IMR-90 (cell line): ENCODE data around the gene RXRG. TPM values are rescaled to one million over a fixed set of nuclear protein-coding genes. Genes with fewer than 3 reads are reported as not detected.

ENCODE experiments used
- ATAC-seq: fragments of 200-7000 bp; cut with Tn5 transposase; 2 replicates; pipeline ENCODE4 v1.9.1; 2020; ENCODE audit warnings: low read depth, mild to moderate bottlenecking, moderate library complexity
- BruUV-seq: library from RNA; stranded (reverse); fragments of 400-500 nt; replicated peaks from 2 replicates; lab custom pipeline; 2021; lab: Mats Ljungman, UMichigan
- CTCF ChIA-PET: fragments of 300-600 bp; formaldehyde crosslinking; extraction: SDS; loops from one replicate; lab custom pipeline; 2021; ENCODE audit warnings: antibody characterized with exemption; lab: Yijun Ruan, JAX
- POLR2A ChIA-PET: fragments of 300-600 bp; sonication (Branson Sonifier 250); formaldehyde crosslinking; loops from one replicate; lab custom pipeline; 2022; ENCODE audit warnings: antibody characterized with exemption; ENCODE audit not compliant: unreplicated experiment; lab: Charles Lee
- DNase-seq: peaks from one replicate; pipeline ENCODE4 v3.0.0; 2013
- H2AFZ ChIP-seq: replicated peaks from 2 replicates; pipeline ENCODE3; 2013; ENCODE audit warnings: low read length, mild to moderate bottlenecking; ENCODE audit not compliant: poor library complexity
- H2AK5ac ChIP-seq: 2 replicates; pipeline ENCODE4 v1.6.1; 2013; ENCODE audit warnings: low read depth, low read length, inconsistent platforms
- H2AK9ac ChIP-seq: replicated peaks from 2 replicates; pipeline ENCODE3; 2013; ENCODE audit warnings: mild to moderate bottlenecking, low read depth, low read length, moderate library complexity; ENCODE audit not compliant: poor library complexity
- H2BK120ac ChIP-seq: 2 replicates; pipeline ENCODE4 v1.6.1; 2013; ENCODE audit warnings: low read depth, low read length, inconsistent platforms
- H2BK15ac ChIP-seq: 3 replicates; pipeline ENCODE4 v1.6.1; 2013; ENCODE audit warnings: low read depth, low read length, inconsistent platforms
- H2BK20ac ChIP-seq: 2 replicates; pipeline ENCODE4 v1.6.1; 2013; ENCODE audit warnings: low read depth, mild to moderate bottlenecking, inconsistent platforms, low read length, moderate library complexity
- H2BK5ac ChIP-seq: 2 replicates; pipeline ENCODE4 v1.6.1; 2013; ENCODE audit warnings: mild to moderate bottlenecking, low read depth, low read length, inconsistent platforms; ENCODE audit not compliant: poor library complexity, severe bottlenecking
- H3K14ac ChIP-seq: replicated peaks from 2 replicates; pipeline ENCODE4 v1.6.1; 2013; ENCODE audit warnings: low read depth, low read length, inconsistent platforms
- H3K18ac ChIP-seq: 2 replicates; pipeline ENCODE4 v1.6.1; 2013; ENCODE audit warnings: low read depth, low read length, control low read depth
- H3K23ac ChIP-seq: 2 replicates; pipeline ENCODE4 v1.6.1; 2013; ENCODE audit warnings: low read depth, low read length, inconsistent platforms
- H3K27ac ChIP-seq: 2 replicates; pipeline ENCODE4 v1.5.1; 2013; ENCODE audit warnings: mild to moderate bottlenecking, control low read depth, low read length; ENCODE audit not compliant: insufficient read depth
- H3K27me3 ChIP-seq: 2 replicates; pipeline ENCODE4 v1.6.1; 2013; ENCODE audit warnings: low read length; ENCODE audit not compliant: control insufficient read depth, insufficient read depth
- H3K36me3 ChIP-seq: 2 replicates; pipeline ENCODE4 v1.6.1; 2013; ENCODE audit warnings: low read length, mixed read lengths; ENCODE audit not compliant: control insufficient read depth, insufficient read depth
- H3K4ac ChIP-seq: 2 replicates; pipeline ENCODE4 v1.6.1; 2013; ENCODE audit warnings: low read depth, low read length, inconsistent platforms
- H3K4me1 ChIP-seq: 2 replicates; pipeline ENCODE4 v1.6.1; 2013; ENCODE audit warnings: low read length, mixed read lengths; ENCODE audit not compliant: control insufficient read depth, insufficient read depth
- H3K4me2 ChIP-seq: 2 replicates; pipeline ENCODE4 v1.6.1; 2013; ENCODE audit warnings: low read depth, mild to moderate bottlenecking, control low read depth, low read length, moderate library complexity
- H3K4me3 ChIP-seq: 2 replicates; pipeline ENCODE4 v1.5.1; 2013; ENCODE audit warnings: low read depth, mild to moderate bottlenecking, control low read depth, low read length, moderate library complexity; ENCODE audit not compliant: insufficient read depth
- H3K56ac ChIP-seq: 2 replicates; pipeline ENCODE4 v1.6.1; 2013; ENCODE audit warnings: low read length, inconsistent platforms; ENCODE audit not compliant: insufficient read depth; ENCODE audit errors: extremely low read depth
- H3K79me1 ChIP-seq, 2 experiments: 2 replicates each; pipeline ENCODE4 v1.6.1; 2013; ENCODE audit warnings: low read length in 2 of 2, inconsistent platforms in 1 of 2, low read depth in 1 of 2
- H3K9ac ChIP-seq: 2 replicates; pipeline ENCODE4 v1.6.1; 2013; ENCODE audit warnings: low read depth, low read length, control low read depth
- H3K9me1 ChIP-seq: 2 replicates; pipeline ENCODE4 v1.6.1; 2013; ENCODE audit warnings: low read length, inconsistent platforms; ENCODE audit not compliant: insufficient read depth
- H3K9me3 ChIP-seq: 2 replicates; pipeline ENCODE4 v1.6.1; 2013; ENCODE audit warnings: low read length; ENCODE audit not compliant: control insufficient read depth, insufficient read depth
- H4K20me1 ChIP-seq: 2 replicates; pipeline ENCODE4 v1.6.1; 2013; ENCODE audit warnings: low read length, inconsistent platforms; ENCODE audit not compliant: insufficient read depth
- H4K5ac ChIP-seq: 2 replicates; pipeline ENCODE4 v1.6.1; 2013; ENCODE audit warnings: mild to moderate bottlenecking, low read depth, low read length, control low read depth
- H4K8ac ChIP-seq, 2 experiments: 2 replicates each; pipeline ENCODE4 v1.6.1; 2013; ENCODE audit warnings: low read depth in 2 of 2, low read length in 2 of 2, control low read depth in 1 of 2, inconsistent platforms in 1 of 2
- H4K91ac ChIP-seq: 2 replicates; pipeline ENCODE4 v1.6.1; 2013; ENCODE audit warnings: low read depth, low read length, inconsistent platforms; ENCODE audit not compliant: insufficient read depth
- CEBPB ChIP-seq: IDR thresholded peaks from 2 replicates; pipeline ENCODE4 v1.6.1; 2012; ENCODE audit warnings: low read depth, low read length, improper control_type of control experiment
- CHD1 ChIP-seq: IDR thresholded peaks from 2 replicates; pipeline ENCODE4 v1.6.1; 2012; ENCODE audit warnings: low read depth, low read length, improper control_type of control experiment
- CTCF ChIP-seq: conservative IDR thresholded peaks from 2 replicates; pipeline ENCODE4 v1.5.1; 2012; ENCODE audit warnings: mild to moderate bottlenecking, low read depth, low read length, improper control_type of control experiment
- ELK1 ChIP-seq: fragments of 150-350 bp; IDR thresholded peaks from 2 replicates; pipeline ENCODE4 v1.6.1; 2016; ENCODE audit warnings: low read depth, mild to moderate bottlenecking, low read length, moderate library complexity, borderline replicate concordance
- MAFK ChIP-seq: IDR thresholded peaks from 2 replicates; pipeline ENCODE4 v1.6.1; 2012; ENCODE audit warnings: low read depth, low read length, improper control_type of control experiment
- MAZ ChIP-seq: IDR thresholded peaks from 2 replicates; pipeline ENCODE4 v1.6.1; 2012; ENCODE audit warnings: low read depth, mild to moderate bottlenecking, low read length, improper control_type of control experiment, moderate library complexity, borderline replicate concordance
- MXI1 ChIP-seq: IDR thresholded peaks from 2 replicates; pipeline ENCODE4 v1.6.1; 2012; ENCODE audit warnings: low read depth, mild to moderate bottlenecking, low read length, moderate library complexity, borderline replicate concordance
- NFE2L2 ChIP-seq: fragments of 150-350 bp; IDR thresholded peaks from 2 replicates; pipeline ENCODE4 v1.6.1; 2016; ENCODE audit warnings: low read depth, mild to moderate bottlenecking, low read length
- POLR2A ChIP-seq: IDR thresholded peaks from 2 replicates; pipeline ENCODE4 v1.6.1; 2012; ENCODE audit warnings: mild to moderate bottlenecking, low read depth, low read length
- RAD21 ChIP-seq: IDR thresholded peaks from 2 replicates; pipeline ENCODE4 v1.6.1; 2012; ENCODE audit warnings: low read length, improper control_type of control experiment
- RCOR1 ChIP-seq: IDR thresholded peaks from 2 replicates; pipeline ENCODE4 v1.6.1; 2012; ENCODE audit warnings: mild to moderate bottlenecking, low read length, improper control_type of control experiment; ENCODE audit not compliant: insufficient replicate concordance
- RFX5 ChIP-seq: IDR thresholded peaks from 2 replicates; pipeline ENCODE4 v1.8.0; 2012; ENCODE audit warnings: low read depth, mild to moderate bottlenecking, low read length, moderate library complexity
- SMC3 ChIP-seq: fragments of 150-350 bp; IDR thresholded peaks from 2 replicates; pipeline ENCODE4 v1.6.1; 2016; ENCODE audit warnings: low read depth, mild to moderate bottlenecking, antibody characterized with exemption, low read length, moderate library complexity
- USF2 ChIP-seq: fragments of 150-350 bp; IDR thresholded peaks from 2 replicates; pipeline ENCODE4 v1.6.1; 2017; ENCODE audit warnings: mild to moderate bottlenecking, antibody characterized with exemption, low read length, low read depth
- WGBS, 2 experiments: methylation state at CpG; one replicate each; pipeline versions ENCODE4 v1.1.5 to v1.1.7; 2013; ENCODE audit warnings: missing lambda C conversion rate in 2 of 2; ENCODE audit not compliant: insufficient read length in 1 of 2; ENCODE audit errors: extremely low coverage in 2 of 2; 5-methylcytosine and 5-hydroxymethylcytosine counted together
- dilution Hi-C: fragments of 300-500 bp; cut with HindIII; formaldehyde crosslinking; loops from one replicate; pipeline ENCODE4 v1.14.3; 2018; ENCODE audit warnings: low sequenced_read_pairs; ENCODE audit not compliant: unreplicated experiment
- in situ Hi-C: fragments of 300-500 bp; cut with MboI; formaldehyde crosslinking; loops from 3 replicates; pipeline ENCODE4 v1.14.3; 2019; ENCODE audit warnings: low sequenced_read_pairs, inconsistent platforms, mixed read lengths
- intact Hi-C: fragments of 100-400 bp; cut with micrococcal nuclease; formaldehyde crosslinking; loops from 2 replicates; pipeline ENCODE4 v1.10.0; 2022
- polyA plus RNA-seq, 3 experiments: library from polyadenylated mRNA; depleted of rRNA; stranded (reverse); fragments of >200 nt; gene quantifications; 2 replicates each; pipeline ENCODE4 v1.2.3, GENCODE V29; 2012; ENCODE audit warnings: low replicate concordance in 1 of 3
- total RNA-seq: library from RNA; depleted of rRNA; stranded (reverse); fragments of >200 nt; gene quantifications from 2 replicates; pipeline ENCODE4 v1.2.3, GENCODE V29; 2012

The RXRG gene
- total and polyA plus RNA-seq, 2 of the 4 experiments (the other 2 are of a cell fraction): not detected

- no peak for TF ChIP-seq RCOR1
These were observed at the start of gene RXRG (continued) for GRCh38 chr1:165444897-165445370.

- Histone ChIP-seq H3K9me1 (no peaks in the 10 kb centered on the region), H3K27me3 (no peaks in the 10 kb centered on the region), H3K18ac (no peak overlapping the region), H3K9ac (no peak overlapping the region), H3K27ac (no peak overlapping the region), H3K36me3 (no peaks in the 10 kb centered on the region), H3K79me1 (no peaks in the 10 kb centered on the region), H4K20me1 (no peaks in the 10 kb centered on the region), H3K4me3 (no peak overlapping the region), H4K5ac (no peak overlapping the region), H2BK120ac (no peak overlapping the region), H4K91ac (no peak overlapping the region), H2AK5ac (no peak overlapping the region), H2BK15ac (no peak overlapping the region), H4K8ac (no peak overlapping the region), H3K4me2 (no peak overlapping the region), H3K4me1 (no peaks in the 10 kb centered on the region), H3K9me3 (no peaks in the 10 kb centered on the region), H2BK5ac (no peak overlapping the region), H3K14ac (no peak overlapping the region), H2AFZ (no peak overlapping the region), H3K56ac (no peak overlapping the region), H3K23ac (no peak overlapping the region), H3K4ac (no peak overlapping the region), H2AK9ac (no peak overlapping the region), H2BK20ac (no peak overlapping the region)
- DNase-seq (no peak), ATAC-seq (no peak)
- WGBS, 2 experiments: 37% methylated on average over 2 of the region's 6 CpGs; no CpG with 5 or more reads in 1 of the 2 experiments
- intact Hi-C loops (no loop called here), in situ Hi-C loops (no loop called here), dilution Hi-C loops (no loop called here)
- POLR2A ChIA-PET: no interaction called here
- BruUV-seq: no TSS peak
- CTCF ChIA-PET: no interaction called here
- TF ChIP-seq MXI1 (no peak), POLR2A (no peak), MAFK (no peak), RFX5 (no peak), NFE2L2 (no peak), CTCF (no peak), MAZ (no peak), USF2 (no peak), CEBPB (no peak), ELK1 (no peak), CHD1 (no peak), SMC3 (no peak), RAD21 (no peak), RCOR1 (no peak)
These were observed 48.0 kb upstream of the RXRG start for GRCh38 chr1:165492845-165493373.
